OCI-LY3 (cell line): Measurements from ENCODE around the gene BACH2.
"Not testable (repeated sequence)": the region's sequence is repeated elsewhere in the genome, so short reads cannot be mapped to it uniquely, and the experiment has no call there.

Experiments used
- EZH2phosphoT487 ChIP-seq: fragments of 200-600 bp; shearing (Covaris generic); IDR thresholded peaks from 2 replicates; pipeline ENCODE4 v1.6.1; 2018; ENCODE audit warnings: antibody characterized with exemption, mixed run types, low read depth
- TF ChIP-seq, protein P1 (sequence below): fragments of 200-600, 300-600 bp; sonication (generic); IDR thresholded peaks from 2 replicates; pipeline ENCODE4 v1.5.1; 2014; ENCODE audit warnings: antibody characterized with exemption, low read length, low read depth

DNA sequence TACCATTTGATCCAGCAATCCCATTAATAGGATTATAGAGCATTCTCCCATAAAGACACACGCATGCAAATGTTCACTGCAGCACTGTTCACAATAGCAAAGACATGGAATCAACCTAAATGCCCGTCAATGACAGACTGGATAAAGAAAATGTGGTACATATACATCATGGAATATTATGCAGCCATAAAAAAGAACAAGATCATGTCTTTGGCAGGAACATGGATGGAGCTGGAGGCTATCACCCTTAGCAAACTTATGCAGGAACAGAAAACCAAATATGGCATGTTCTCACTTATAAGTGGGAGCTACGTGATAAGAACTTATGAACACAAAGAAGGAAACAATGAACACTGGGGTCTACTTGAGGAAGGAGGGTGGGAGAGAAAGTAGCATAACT lies 180.5 kb downstream of the BACH2 start:
- TF ChIP-seq, protein P1, sequence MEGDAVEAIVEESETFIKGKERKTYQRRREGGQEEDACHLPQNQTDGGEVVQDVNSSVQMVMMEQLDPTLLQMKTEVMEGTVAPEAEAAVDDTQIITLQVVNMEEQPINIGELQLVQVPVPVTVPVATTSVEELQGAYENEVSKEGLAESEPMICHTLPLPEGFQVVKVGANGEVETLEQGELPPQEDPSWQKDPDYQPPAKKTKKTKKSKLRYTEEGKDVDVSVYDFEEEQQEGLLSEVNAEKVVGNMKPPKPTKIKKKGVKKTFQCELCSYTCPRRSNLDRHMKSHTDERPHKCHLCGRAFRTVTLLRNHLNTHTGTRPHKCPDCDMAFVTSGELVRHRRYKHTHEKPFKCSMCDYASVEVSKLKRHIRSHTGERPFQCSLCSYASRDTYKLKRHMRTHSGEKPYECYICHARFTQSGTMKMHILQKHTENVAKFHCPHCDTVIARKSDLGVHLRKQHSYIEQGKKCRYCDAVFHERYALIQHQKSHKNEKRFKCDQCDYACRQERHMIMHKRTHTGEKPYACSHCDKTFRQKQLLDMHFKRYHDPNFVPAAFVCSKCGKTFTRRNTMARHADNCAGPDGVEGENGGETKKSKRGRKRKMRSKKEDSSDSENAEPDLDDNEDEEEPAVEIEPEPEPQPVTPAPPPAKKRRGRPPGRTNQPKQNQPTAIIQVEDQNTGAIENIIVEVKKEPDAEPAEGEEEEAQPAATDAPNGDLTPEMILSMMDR: not testable (repeated sequence)
- not testable (repeated sequence) for TF ChIP-seq EZH2phosphoT487
